Measurements from ENCODE around the gene METTL1. TPM values are rescaled to one million over a fixed set of nuclear protein-coding genes. Genes with fewer than 3 reads are reported as not detected.

The METTL1 gene
- 45.8 to 54.8 TPM (median 50.4 TPM) in 5 replicates for total RNA-seq (2022; extraction: Qiagen RNA extraction)

DNA sequence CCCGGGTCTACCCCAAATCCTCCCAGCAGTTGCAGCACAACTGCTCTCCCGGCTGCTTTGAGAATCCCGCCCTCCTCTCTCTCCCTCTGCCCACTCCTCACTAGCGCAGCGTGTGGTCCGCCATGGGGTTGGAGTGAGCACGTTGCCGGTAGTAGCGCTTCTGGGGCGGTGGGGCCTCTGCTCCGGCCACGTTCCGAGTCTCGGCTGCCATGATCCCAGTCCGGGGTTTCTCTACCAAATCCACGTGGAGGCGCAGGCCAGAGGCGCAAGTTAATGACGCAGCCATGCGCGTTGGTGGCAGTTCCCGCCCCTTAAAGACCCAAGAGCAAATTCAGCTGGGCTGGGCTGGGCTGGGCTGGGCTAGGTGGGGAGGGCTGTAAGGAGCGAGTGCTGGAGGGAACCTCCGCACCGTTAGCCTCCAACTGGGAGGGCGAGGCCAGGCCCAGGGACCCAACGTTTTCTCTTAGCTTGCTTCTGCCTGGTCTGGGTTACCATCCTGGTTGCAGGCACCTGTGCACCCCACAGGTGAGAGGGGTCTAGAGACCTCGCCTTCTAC lies at the start of gene METTL1:
Gene METTL1, minus strand, starts transcription at position 233 of the 556 bp plus-strand sequence. Its CDS starts 22 bp downstream, at position 211.

DNA sequence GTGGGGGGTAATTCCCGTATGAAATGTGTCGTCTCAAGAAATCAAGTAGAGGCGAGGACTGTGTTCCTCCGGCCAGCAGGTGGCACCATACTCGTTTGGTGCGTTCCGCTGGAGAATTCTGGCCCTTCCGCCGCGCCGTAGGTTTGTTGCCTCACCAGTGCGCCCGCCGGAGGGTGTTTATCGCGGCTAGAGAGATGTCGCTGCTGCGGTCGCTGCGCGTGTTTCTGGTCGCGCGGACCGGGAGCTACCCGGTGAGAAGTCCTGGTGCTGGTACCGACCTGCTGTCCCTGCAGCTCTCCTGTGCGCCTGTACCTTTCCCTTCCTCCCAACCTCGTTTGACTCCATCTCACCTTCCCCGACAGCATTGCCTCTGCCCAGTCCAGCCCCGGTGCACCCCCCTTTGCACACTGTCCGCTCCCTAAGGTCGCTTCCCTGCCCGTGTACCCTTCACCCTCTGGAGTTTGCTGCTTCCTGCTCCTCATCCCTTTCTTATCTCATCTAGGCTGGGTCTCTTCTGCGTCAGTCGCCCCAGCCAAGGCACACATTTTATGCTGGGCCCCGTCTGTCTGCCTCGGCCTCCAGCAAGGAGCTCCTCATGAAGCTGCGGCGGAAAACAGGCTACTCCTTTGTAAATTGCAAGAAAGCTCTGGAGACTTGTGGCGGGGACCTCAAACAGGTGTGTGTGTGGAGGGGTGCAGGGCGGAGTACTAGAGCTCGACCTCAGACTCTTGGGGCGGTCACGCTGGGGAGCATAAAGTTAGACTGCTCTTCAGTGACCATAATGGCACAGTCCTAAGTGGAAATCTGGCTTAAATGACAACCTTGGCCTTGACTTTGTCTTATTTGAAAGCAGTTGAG lies 10.9 kb upstream of the METTL1 start, which contains the start of gene TSFM:
Gene TSFM, plus strand, starts transcription at position 180 of the 858 bp plus-strand sequence. Its CDS starts 15 bp downstream, at position 195.

DNA sequence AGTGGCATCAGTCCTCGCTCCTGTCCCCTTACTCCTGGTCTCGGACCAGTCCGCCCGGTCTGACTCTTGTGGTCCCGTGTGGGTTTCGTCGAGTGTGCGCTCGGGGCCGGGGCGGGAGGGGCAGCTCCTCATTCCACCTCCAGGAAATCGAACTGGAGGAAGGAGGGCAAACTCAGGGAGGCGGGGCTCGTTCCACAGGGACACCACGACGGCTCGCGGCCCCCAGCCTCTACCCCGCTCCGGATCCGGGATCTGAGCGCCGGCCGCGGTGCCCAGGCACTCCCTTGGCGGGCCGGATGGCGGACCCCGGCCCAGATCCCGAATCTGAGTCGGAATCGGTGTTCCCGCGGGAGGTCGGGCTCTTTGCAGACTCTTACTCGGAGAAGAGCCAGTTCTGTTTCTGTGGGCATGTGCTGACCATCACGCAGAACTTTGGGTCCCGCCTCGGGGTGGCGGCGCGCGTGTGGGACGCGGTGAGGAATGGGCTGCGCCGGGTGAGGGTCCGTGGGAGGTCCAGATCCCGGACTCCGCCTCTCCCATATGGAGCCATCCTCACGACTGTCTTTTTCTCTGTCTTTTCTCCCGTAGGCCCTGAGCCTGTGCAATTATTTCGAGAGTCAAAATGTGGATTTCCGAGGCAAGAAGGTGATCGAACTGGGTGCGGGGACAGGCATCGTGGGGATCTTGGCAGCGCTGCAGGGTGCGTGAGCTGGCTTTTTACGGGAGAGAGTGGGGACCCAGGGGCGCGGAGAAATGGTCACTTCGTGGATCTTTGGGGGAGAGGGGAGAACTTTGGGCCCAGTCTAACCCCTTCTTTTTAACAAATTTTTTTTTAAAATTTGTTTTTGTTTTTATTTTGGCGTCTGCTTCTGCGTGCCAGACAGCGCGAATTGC lies 771 bp upstream of the METTL1 start, which contains the start of gene EEF1AKMT3:
Gene EEF1AKMT3, plus strand, starts transcription at position 186 of the 894 bp plus-strand sequence. Its CDS starts 111 bp downstream, at position 297.

DNA sequence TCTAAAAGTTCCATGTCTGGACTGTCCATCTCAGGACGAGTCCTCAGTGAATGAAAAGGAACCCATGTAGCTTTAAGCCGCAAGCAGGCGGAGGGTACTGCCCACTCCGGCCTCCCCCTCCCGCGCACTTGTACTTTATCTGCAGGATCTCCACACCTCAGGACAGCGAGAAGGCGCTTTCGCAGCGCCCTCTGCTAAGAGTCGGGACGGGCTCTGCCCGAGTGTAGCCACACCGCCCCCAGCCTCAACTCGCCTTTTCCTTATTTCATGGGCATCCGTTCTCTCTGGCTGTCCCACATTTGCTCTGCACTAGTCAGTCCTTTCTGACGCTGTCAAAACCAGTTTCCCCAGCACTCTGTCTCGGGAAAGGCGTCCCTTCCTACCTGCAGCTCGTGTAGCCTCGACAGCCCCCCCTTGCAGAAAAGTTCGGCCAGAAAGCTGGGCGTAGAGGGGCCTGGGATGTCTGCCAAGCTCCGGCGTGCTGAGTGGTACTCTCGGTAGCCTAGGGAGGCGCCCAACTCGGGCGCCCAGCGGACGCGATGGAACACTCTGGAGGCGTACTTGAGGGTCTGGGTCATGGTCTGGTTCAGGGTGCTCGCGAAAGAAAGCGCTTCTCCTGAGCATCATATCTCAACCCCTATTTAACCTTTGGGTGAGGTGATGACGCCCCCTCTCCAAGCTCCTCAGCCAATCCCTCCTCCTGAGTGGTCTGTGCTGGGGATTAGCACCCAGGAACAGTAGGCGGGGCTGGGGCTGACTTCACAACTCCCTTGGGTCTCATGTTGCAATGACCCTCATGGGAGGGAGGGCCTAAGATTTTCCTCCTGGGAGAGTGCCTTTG lies 5.2 kb downstream of the METTL1 start, which contains the start of gene CYP27B1:
Gene CYP27B1, minus strand, starts transcription at position 615 of the 841 bp plus-strand sequence. Its CDS starts 37 bp downstream, at position 578.

DNA sequence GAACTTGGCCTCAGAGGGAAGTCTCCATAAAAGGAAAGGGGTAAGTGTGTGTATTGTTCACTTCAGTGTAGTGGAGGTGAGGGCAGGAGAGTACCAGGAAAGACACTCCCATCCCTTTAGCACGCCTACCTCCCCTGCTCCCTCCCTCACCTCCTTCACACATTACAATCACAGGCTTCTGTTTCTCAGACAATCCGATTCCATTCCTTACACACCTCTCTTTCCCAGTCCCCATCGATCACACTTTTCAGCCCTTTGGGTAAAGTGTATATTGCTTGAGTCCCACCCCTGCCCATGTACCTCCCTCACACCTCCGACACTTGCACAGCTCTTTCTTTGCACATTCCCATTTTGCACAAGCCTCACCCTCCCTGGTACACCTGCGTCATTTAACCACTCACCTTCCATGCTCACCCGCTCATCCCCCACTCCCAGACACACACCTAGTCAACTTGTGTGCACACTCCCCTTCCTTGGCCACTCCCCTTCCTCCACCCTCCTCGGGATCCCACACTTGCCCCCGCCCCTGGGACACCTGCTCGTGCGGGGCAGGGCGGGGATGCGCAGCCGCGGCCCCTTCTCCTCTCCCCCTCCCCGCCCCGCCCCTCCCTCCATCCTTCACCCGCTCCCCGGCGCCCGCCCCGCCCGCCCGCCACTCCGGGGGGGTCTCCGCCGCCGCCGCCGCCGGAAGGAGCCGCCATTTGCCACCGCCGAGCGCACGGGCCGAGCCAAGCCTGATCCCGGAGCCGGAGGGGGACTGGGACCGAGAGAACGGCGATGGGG lies 17.3 kb downstream of the METTL1 start, which contains the start of gene MARCHF9:
Gene MARCHF9, plus strand, starts transcription at position 693 of the 783 bp plus-strand sequence. CDS start 426 bp downstream, outside the sequence.

DNA sequence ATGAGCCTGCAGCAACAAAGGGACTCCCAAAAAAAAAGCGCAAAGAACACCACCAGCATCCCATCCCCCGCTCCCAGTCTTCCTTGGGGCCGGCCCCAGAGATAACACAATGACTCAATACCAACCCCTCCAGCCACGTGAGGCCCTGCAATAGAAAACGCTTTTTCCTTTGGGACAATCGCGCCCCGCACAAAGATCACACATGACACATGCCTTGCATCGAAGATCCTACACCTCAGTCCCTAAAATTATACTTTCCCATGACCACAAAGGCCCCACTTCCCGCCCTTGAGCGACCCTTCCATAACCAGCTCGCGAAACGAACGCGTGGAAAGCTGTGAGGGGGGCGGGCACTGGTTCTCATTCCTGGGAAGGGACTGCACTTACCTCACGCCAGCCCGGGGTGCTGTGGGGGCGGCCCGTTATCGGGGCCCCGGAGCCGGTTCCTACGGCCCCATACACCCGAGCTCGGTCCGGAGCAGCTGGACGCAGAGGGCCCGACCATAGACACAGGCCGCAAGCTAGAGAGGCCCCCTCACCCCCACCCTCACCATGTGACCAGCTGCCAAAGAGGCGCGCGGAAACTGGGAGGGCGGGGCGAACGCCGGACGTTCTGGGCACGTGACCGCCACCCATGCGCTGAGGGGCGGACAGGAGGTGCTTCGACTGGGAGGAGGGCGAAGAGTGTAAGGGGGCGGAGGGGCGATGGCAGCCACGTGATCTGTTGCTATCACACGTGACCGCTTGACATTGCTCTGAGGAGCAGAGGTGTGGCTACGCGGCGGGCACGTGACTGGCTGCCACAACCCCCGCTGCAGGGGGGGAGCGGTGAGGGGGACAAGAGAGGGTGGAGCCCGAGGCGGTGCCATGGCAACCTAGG lies 19.9 kb downstream of the METTL1 start, which contains the start of gene CDK4:
Gene CDK4, minus strand, starts transcription at position 523 of the 880 bp plus-strand sequence. CDS start 593 bp downstream, outside the sequence.

DNA sequence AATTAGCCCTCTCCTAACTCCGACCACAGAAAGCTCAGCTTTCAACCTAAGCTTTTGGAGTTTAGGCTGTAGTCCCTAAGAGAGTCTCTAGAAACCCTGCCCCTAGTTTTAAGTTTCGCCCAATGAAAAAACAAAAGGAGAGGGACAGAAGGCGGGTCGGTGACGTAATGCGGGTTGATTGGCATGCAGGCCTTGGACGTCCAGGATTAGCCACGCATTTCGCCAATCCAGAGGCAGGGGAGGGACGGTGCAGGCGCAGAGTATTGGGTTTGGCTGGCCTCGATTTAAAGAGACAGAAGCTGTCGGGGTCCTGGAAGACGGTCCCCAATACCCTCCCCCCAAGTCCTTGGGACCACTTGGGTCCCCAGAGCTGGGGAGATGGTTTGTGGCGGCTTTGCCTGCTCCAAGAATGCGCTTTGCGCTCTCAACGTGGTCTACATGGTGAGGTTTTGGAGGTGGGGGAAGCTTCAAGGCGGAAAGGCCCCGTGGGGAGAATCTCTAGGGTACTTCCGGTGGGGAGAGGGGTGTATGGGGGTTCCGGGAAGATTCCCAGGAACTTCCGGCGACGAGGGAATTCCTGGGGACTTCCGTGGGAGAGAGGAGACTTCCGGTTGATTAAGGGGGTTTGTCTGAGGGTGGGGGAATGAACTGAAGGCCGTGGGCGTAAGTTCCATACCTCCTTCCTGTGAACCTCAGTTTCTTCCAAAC lies 27.0 kb downstream of the METTL1 start, which contains the start of gene TSPAN31:
Gene TSPAN31, plus strand, starts transcription at position 263 of the 708 bp plus-strand sequence. Its CDS starts 116 bp downstream, at position 379.

DNA sequence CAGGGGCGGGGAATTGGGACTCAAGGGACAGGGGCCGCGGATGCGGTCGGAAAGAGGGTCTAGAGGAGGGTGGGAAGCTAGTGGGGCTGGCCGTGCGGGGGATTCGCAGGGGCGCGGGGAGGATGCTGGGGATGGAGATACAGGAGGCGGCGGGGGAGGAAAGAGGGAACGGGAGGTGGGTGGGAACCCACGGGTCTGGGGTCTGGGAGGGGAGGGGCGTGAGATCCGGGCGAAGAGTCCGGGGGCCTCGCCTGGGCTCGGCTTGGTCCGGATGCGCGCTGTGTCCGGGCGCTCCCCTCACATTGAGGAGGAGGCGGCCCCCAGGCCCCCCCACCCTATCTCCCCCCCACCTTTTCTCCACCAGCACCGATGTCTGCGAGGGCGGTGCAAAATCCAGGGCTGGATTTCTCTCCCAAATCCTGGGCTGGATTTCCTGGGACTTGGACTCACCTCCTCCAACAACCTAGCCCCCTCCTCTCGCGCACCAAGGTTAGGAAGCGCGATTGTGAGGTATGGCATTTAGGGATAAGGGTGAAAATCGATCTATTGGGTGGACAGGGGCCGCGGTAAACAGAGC lies 33.2 kb downstream of the METTL1 start, which contains the start of gene AGAP2:
Gene AGAP2, minus strand, starts transcription at position 82 of the 577 bp plus-strand sequence. CDS start 496 bp downstream, outside the sequence.

Other genes with a start within 250 kb of the METTL1 start
- gene MBD6, start 249.3 kb downstream of the METTL1 start, total RNA-seq (2022; extraction: Qiagen RNA extraction): 13.4 to 31.3 TPM (median 28.0 TPM) in 5 replicates
- gene DCTN2, start 224.9 kb downstream of the METTL1 start, total RNA-seq (2022; extraction: Qiagen RNA extraction): 135 to 153 TPM (median 150 TPM) in 5 replicates
- 0.12 to 0.27 TPM (median 0.20 TPM) in 5 replicates for gene KIF5A, start 222.1 kb downstream of the METTL1 start, total RNA-seq (2022; extraction: Qiagen RNA extraction)
- gene PIP4K2C, start 180.9 kb downstream of the METTL1 start, total RNA-seq (2022; extraction: Qiagen RNA extraction): 40.6 to 46.9 TPM (median 42.6 TPM) in 5 replicates
- 13.3 to 18.8 TPM (median 15.9 TPM) in 5 replicates for gene DTX3, start 167.3 kb downstream of the METTL1 start, total RNA-seq (2022; extraction: Qiagen RNA extraction)
- 4.0 to 6.5 TPM (median 5.0 TPM) in 5 replicates for gene ARHGEF25, start 160.7 kb downstream of the METTL1 start, total RNA-seq (2022; extraction: Qiagen RNA extraction)
- 26.3 to 45.0 TPM (median 42.0 TPM) in 5 replicates for gene B4GALNT1, start 138.9 kb downstream of the METTL1 start, total RNA-seq (2022; extraction: Qiagen RNA extraction)
- gene OS9, start 78.0 kb downstream of the METTL1 start, total RNA-seq (2022; extraction: Qiagen RNA extraction): 114 to 122 TPM (median 117 TPM) in 5 replicates
- gene AGAP2, start 33.4 kb downstream of the METTL1 start, total RNA-seq (2022; extraction: Qiagen RNA extraction): 0.11 to 0.19 TPM (median 0.14 TPM) in 5 replicates
- 16.3 to 18.5 TPM (median 17.8 TPM) in 5 replicates for gene TSPAN31, start 27.1 kb downstream of the METTL1 start, total RNA-seq (2022; extraction: Qiagen RNA extraction)
- gene CDK4, start 19.8 kb downstream of the METTL1 start, total RNA-seq (2022; extraction: Qiagen RNA extraction): 209 to 255 TPM (median 221 TPM) in 5 replicates
- gene MARCHF9, start 17.0 kb downstream of the METTL1 start, total RNA-seq (2022; extraction: Qiagen RNA extraction): 4.8 to 8.4 TPM (median 7.3 TPM) in 5 replicates
- 1.2 to 2.9 TPM (median 2.2 TPM) in 5 replicates for gene CYP27B1, start 5.0 kb downstream of the METTL1 start, total RNA-seq (2022; extraction: Qiagen RNA extraction)
- gene EEF1AKMT3, start 509 bp upstream of the METTL1 start, total RNA-seq (2022; extraction: Qiagen RNA extraction): 4.7 to 6.4 TPM (median 5.5 TPM) in 5 replicates
- gene TSFM, start 10.7 kb upstream of the METTL1 start, total RNA-seq (2022; extraction: Qiagen RNA extraction): 65.3 to 75.7 TPM (median 69.1 TPM) in 5 replicates
- gene AVIL, start 46.6 kb upstream of the METTL1 start, total RNA-seq (2022; extraction: Qiagen RNA extraction): 0.29 to 0.83 TPM (median 0.43 TPM) in 5 replicates
- 38.0 to 53.6 TPM (median 49.0 TPM) in 5 replicates for gene CTDSP2, start 74.6 kb upstream of the METTL1 start, total RNA-seq (2022; extraction: Qiagen RNA extraction)
- 4.6 to 6.1 TPM (median 4.7 TPM) in 5 replicates for gene ATP23, start 169.5 kb upstream of the METTL1 start, total RNA-seq (2022; extraction: Qiagen RNA extraction)

All from A549 treated with dexamethasone at 1 μM for 4 hours (cell line).